Mesothelial cell of epicardium (in vitro differentiated cells): ENCODE measurements around the gene LHX4. TPM values are rescaled to one million over a fixed set of nuclear protein-coding genes. Genes with fewer than 3 reads are reported as not detected.

Experiments
- DNase-seq, 2 experiments: peaks; one replicate each; pipeline ENCODE4 v3.0.0; 2021; ENCODE audit warnings: low spot score in 2 of 2; ENCODE audit not compliant: unreplicated experiment in 2 of 2
- H3K27ac Mint-ChIP-seq: 2 replicates; pipeline ENCODE4 v1.8.0; 2021; ENCODE audit warnings: mixed read lengths
- H3K27me3 Mint-ChIP-seq: 2 replicates; pipeline ENCODE4 v1.8.0; 2021; ENCODE audit warnings: low read depth, mixed read lengths
- H3K36me3 Mint-ChIP-seq: 2 replicates; pipeline ENCODE4 v1.8.0; 2021; ENCODE audit warnings: mixed read lengths
- H3K4me1 Mint-ChIP-seq: 2 replicates; pipeline ENCODE4 v1.8.0; 2021; ENCODE audit warnings: mixed read lengths
- H3K4me3 Mint-ChIP-seq: 2 replicates; pipeline ENCODE4 v1.8.0; 2021; ENCODE audit warnings: mild to moderate bottlenecking, moderate library complexity, mixed read lengths
- H3K9me3 Mint-ChIP-seq: 2 replicates; pipeline ENCODE4 v1.8.0; 2021; ENCODE audit warnings: mixed read lengths
- CTCF ChIP-seq: fragments of 200-600 bp; sonication (generic); IDR thresholded peaks from one replicate; pipeline ENCODE4 v1.5.0; 2021; ENCODE audit warnings: antibody characterized with exemption; ENCODE audit not compliant: unreplicated experiment
- total RNA-seq: library from RNA; stranded (reverse); gene quantifications from 3 replicates; pipeline ENCODE4 v1.2.1, GENCODE V29; 2021

The LHX4 gene
- total RNA-seq, 1 donor from 2014 or later = 0.54 TPM

GRCh38 chr1:180251526-180252305, 21.7 kb downstream of the LHX4 start:
- no peaks in the 10 kb centered on the region for H3K36me3 Mint-ChIP-seq
- no peaks in the 10 kb centered on the region for H3K9me3 Mint-ChIP-seq
- no peak overlapping the region for H3K4me3 Mint-ChIP-seq
- DNase-seq = no peak
- no peak overlapping the region for H3K27ac Mint-ChIP-seq
- no peaks in the 10 kb centered on the region for H3K4me1 Mint-ChIP-seq
- no peak for TF ChIP-seq CTCF
- H3K27me3 Mint-ChIP-seq = peaks cover 29% of the 10 kb centered on the region

GRCh38 chr1:180252638-180253536, 22.8 kb downstream of the LHX4 start:
- peak in 1 of 2 experiments; percentile 69 for DNase-seq
- Mint-ChIP-seq H3K4me3 (no peak overlapping the region), H3K36me3 (no peaks in the 10 kb centered on the region), H3K27me3 (peaks cover 34% of the 10 kb centered on the region), H3K9me3 (no peaks in the 10 kb centered on the region), H3K4me1 (no peaks in the 10 kb centered on the region), H3K27ac (no peak overlapping the region)
- TF ChIP-seq CTCF = peak; percentile 57

- no peak for DNase-seq
- peaks cover 39% of the 10 kb centered on the region for H3K27me3 Mint-ChIP-seq
- no peaks in the 10 kb centered on the region for H3K9me3 Mint-ChIP-seq
- TF ChIP-seq CTCF = no peak
- H3K4me1 Mint-ChIP-seq = no peaks in the 10 kb centered on the region
- no peaks in the 10 kb centered on the region for H3K36me3 Mint-ChIP-seq
- no peak overlapping the region for H3K27ac Mint-ChIP-seq
- H3K4me3 Mint-ChIP-seq = no peak overlapping the region
Observed at GRCh38 chr1:180253585-180254495, 23.8 kb downstream of the LHX4 start.

- Mint-ChIP-seq H3K27me3 (peaks cover 43% of the 10 kb centered on the region), H3K36me3 (no peaks in the 10 kb centered on the region), H3K4me1 (no peaks in the 10 kb centered on the region), H3K27ac (no peak overlapping the region), H3K9me3 (no peaks in the 10 kb centered on the region), H3K4me3 (no peak overlapping the region)
- no peak for DNase-seq
- TF ChIP-seq CTCF = no peak
Observed at GRCh38 chr1:180254496-180254819, 24.4 kb downstream of the LHX4 start.

- no peak overlapping the region for H3K27ac Mint-ChIP-seq
- H3K9me3 Mint-ChIP-seq = no peaks in the 10 kb centered on the region
- H3K4me3 Mint-ChIP-seq = no peak overlapping the region
- DNase-seq = no peak
- H3K4me1 Mint-ChIP-seq = no peaks in the 10 kb centered on the region
- no peaks in the 10 kb centered on the region for H3K36me3 Mint-ChIP-seq
- peaks cover 46% of the 10 kb centered on the region for H3K27me3 Mint-ChIP-seq
- TF ChIP-seq CTCF = no peak
Observed at GRCh38 chr1:180254854-180255253, 24.8 kb downstream of the LHX4 start.
